GM10248 (cell line): ENCODE data around the gene OR10V1.

Experiments used
- CTCF ChIA-PET: fragments of 300-600 bp; sonication (Branson Sonifier 250); formaldehyde crosslinking; extraction: SDS; loops from one replicate; lab custom pipeline; 2021; ENCODE audit warnings: antibody characterized with exemption; lab: Yijun Ruan, JAX
- POLR2A ChIA-PET: fragments of 350-650 bp; sonication (Branson Sonifier 250); formaldehyde crosslinking; extraction: SDS; loops from one replicate; lab custom pipeline; 2020; ENCODE audit warnings: antibody characterized with exemption; lab: Yijun Ruan, JAX
- DNase-seq: peaks from one replicate; pipeline ENCODE4 v3.0.0; 2012; ENCODE audit errors: extremely low spot score
- TF ChIP-seq, protein P1 (sequence below): IDR thresholded peaks from 2 replicates; pipeline ENCODE4 v1.5.1; 2012; ENCODE audit warnings: mild to moderate bottlenecking, low read depth; ENCODE audit errors: extremely low read depth, missing control alignments, control extremely low read depth

OR10V1 gene

DNA sequence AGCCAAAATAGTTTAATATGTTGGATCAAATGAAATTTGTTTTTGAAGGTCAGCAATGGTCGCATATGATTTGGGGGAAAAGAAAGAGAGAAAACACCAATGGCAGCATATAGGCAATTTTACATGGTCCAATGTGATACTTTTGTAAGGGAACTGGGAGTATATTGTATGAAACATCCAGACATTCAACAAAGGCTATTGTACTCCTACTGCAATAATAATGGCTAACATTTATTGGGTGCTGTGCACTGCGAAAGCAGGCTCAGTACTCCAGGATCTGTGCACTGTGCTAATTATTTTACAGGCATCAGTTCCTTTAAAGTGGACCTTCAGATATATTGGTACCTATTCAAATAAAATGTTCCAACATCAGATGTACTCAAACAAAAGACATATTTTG is 5.9 kb upstream of the OR10V1 start:
- ChIA-PET CTCF (no interaction called here), POLR2A (no interaction called here)
- no peak for DNase-seq
- TF ChIP-seq, protein P1, sequence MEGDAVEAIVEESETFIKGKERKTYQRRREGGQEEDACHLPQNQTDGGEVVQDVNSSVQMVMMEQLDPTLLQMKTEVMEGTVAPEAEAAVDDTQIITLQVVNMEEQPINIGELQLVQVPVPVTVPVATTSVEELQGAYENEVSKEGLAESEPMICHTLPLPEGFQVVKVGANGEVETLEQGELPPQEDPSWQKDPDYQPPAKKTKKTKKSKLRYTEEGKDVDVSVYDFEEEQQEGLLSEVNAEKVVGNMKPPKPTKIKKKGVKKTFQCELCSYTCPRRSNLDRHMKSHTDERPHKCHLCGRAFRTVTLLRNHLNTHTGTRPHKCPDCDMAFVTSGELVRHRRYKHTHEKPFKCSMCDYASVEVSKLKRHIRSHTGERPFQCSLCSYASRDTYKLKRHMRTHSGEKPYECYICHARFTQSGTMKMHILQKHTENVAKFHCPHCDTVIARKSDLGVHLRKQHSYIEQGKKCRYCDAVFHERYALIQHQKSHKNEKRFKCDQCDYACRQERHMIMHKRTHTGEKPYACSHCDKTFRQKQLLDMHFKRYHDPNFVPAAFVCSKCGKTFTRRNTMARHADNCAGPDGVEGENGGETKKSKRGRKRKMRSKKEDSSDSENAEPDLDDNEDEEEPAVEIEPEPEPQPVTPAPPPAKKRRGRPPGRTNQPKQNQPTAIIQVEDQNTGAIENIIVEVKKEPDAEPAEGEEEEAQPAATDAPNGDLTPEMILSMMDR: no peak

DNA sequence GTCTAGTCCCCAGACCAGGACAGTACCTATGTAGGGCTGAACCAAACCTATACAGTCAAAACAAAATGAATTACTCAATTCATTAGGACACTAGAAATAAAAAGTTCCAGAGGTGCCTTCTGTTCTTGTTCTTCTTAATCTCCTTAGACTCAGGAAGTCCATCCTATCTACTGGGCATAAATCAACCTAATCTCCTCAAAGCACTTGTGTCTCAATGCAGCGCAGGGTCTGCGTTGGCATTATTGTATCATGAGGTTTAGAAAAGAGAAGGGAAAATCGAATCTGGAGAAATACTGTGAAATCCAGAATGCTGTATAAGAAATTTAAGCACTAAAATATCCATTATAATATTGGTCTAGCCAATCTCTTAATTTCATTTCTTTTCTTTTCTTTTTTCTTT is 2.4 kb upstream of the OR10V1 start:
- CTCF ChIA-PET: no interaction called here
- POLR2A ChIA-PET: no interaction called here
- DNase-seq: no peak
- TF ChIP-seq, protein P1: no peak

DNA sequence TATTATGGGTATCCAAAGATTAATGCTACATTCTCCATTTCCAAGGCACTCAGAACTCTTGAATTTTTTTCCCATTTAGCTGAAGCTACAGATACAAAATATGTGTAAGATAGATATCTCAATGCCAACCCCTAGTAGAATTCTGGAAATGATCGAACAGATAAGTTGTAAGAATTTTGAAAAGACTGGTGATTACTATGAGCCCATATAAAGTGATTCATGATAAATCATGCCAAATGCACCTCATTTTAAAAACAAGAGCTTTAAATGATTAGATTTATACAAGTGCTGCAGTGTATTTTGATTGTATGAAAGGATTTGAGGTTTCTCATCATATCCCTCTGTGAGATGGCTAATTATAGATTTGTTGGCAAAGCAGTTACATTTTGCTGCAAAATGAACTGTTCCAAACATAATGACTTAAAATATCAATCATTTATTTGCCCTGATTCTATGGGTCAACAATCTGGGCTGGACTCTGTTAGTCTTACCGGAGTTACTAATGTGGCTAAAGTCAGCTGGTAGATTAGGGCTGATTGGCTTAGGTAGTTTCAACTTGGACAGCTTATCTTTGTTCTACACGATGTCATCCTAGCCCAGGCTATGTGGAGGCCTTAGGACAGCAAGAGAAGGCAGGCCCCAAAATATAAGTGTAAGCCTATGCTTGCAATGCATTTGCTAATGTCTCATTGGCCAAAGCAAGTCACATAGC is 3.4 kb downstream of the OR10V1 start:
- TF ChIP-seq, protein P1: no peak
- DNase-seq: no peak
- CTCF ChIA-PET: no interaction called here
- POLR2A ChIA-PET: no interaction called here

DNA sequence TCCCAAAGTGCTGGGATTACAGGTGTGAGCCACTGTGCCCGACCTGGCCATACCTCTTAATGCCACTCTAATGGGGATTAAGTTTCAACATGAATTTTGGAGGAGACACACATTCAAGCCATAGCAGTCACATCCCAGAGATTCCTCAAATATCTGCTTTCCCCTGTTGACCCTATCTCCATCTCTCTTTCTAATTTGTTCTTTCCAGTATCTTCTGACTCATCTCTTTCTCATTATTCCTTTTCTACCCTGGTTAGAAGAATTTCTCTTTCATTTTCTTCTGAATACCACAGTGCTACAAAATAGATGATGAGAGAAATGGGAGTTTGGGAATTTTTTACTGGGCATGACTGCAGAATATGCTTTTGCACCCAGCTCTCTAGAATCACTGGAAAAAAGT is 5.1 kb downstream of the OR10V1 start:
- TF ChIP-seq, protein P1: no peak
- POLR2A ChIA-PET: no interaction called here
- no peak for DNase-seq
- CTCF ChIA-PET: no interaction called here

DNA sequence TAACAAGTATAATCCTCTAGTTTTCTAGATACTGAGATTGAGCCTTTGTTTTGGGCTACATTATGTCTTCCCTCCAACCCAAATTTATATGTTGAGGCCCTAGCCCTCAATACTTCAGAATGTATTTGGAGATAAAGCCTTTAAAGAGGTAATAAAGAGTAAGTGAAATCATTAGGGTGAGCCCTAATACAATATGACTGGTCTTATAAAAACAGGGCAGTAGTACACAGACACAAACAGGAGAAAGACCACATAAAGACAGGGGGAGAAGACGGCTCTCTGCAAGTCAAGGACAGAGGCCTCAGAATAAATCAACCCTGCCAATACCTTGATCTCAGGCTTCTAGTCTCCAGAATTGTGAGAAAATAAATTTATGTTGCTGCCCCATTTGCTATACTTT is 6.3 kb downstream of the OR10V1 start:
- CTCF ChIA-PET: no interaction called here

DNA sequence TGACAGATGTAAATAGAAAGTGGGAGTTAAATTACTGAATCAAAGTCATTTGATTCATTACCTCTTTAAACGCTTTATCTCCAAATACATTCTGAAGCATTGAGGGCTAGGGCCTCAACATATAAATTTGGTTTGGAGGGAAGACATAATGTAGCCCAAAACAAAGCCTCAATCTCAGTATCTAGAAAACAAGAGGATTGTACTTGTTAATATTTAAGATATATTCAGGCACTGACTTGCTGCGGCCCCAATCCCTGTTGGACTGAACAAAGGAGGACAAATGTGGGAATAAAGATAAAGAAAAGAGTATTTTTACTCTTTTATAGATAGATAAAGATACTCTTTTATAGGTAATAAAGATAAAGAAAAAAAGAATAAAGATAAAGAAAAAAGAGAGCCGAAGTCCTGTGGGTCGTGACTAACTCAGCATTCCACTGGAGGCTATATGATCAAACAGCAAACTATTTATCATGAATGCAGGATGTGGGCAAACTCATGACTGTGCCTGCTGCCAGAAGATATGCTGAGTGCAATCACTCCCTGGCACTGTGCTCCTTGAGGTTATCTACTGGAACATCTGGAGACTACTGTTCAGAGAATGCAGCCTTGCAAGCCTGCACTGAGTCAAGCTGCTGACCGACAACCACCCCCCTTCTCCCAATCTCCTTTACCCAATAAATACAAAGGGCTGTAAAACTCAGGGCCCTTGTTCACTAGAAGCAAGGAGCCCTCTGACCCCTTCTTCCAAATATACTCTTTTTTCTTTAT is 6.9 kb downstream of the OR10V1 start:
- TF ChIP-seq, protein P1: no peak
- CTCF ChIA-PET: no interaction called here
- DNase-seq: no peak
- POLR2A ChIA-PET: no interaction called here

More for the DNA sequence above, 6.3 kb downstream of the OR10V1 start:
- POLR2A ChIA-PET: no interaction called here
- TF ChIP-seq, protein P1: no peak
- no peak for DNase-seq
